Nephron progenitor cell (in vitro differentiated cells): ENCODE data around the gene CYTIP.

Experiments
- DNase-seq: peaks from one replicate; pipeline ENCODE4 v3.0.0; 2021
- H3K27ac Mint-ChIP-seq: 2 replicates; pipeline ENCODE4 v1.8.0; 2021; ENCODE audit warnings: mild to moderate bottlenecking, moderate library complexity, mixed read lengths
- H3K27me3 Mint-ChIP-seq: 2 replicates; pipeline ENCODE4 v1.8.0; 2021; ENCODE audit warnings: mild to moderate bottlenecking, low read depth, mixed read lengths; ENCODE audit not compliant: poor library complexity
- H3K36me3 Mint-ChIP-seq: 2 replicates; pipeline ENCODE4 v1.8.0; 2021; ENCODE audit warnings: low read depth, mixed read lengths
- H3K4me1 Mint-ChIP-seq: 2 replicates; pipeline ENCODE4 v1.8.0; 2021; ENCODE audit warnings: mixed read lengths
- H3K4me3 Mint-ChIP-seq: 2 replicates; pipeline ENCODE4 v1.8.0; 2021; ENCODE audit warnings: mild to moderate bottlenecking, moderate library complexity, mixed read lengths
- H3K9me3 Mint-ChIP-seq: 2 replicates; pipeline ENCODE4 v1.8.0; 2021; ENCODE audit warnings: mild to moderate bottlenecking, moderate library complexity, mixed read lengths
- TF ChIP-seq, protein P1 (sequence below): fragments of 200-600 bp; sonication (generic); IDR thresholded peaks from 2 replicates; pipeline ENCODE4 v1.5.0; 2021; ENCODE audit warnings: antibody characterized with exemption

Gene CYTIP

GRCh38 chr2:157443795-157444640, at the start of gene CYTIP:
TSS of gene CYTIP (minus strand) at chr2:157444089. CDS start at chr2:157444020, 69 bp downstream.
- TF ChIP-seq, protein P1, sequence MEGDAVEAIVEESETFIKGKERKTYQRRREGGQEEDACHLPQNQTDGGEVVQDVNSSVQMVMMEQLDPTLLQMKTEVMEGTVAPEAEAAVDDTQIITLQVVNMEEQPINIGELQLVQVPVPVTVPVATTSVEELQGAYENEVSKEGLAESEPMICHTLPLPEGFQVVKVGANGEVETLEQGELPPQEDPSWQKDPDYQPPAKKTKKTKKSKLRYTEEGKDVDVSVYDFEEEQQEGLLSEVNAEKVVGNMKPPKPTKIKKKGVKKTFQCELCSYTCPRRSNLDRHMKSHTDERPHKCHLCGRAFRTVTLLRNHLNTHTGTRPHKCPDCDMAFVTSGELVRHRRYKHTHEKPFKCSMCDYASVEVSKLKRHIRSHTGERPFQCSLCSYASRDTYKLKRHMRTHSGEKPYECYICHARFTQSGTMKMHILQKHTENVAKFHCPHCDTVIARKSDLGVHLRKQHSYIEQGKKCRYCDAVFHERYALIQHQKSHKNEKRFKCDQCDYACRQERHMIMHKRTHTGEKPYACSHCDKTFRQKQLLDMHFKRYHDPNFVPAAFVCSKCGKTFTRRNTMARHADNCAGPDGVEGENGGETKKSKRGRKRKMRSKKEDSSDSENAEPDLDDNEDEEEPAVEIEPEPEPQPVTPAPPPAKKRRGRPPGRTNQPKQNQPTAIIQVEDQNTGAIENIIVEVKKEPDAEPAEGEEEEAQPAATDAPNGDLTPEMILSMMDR: no peak
- Mint-ChIP-seq H3K4me1 (peaks cover 16% of the 10 kb centered on the region), H3K9me3 (no peaks in the 10 kb centered on the region), H3K36me3 (no peaks in the 10 kb centered on the region), H3K27me3 (no peaks in the 10 kb centered on the region), H3K27ac (no peak within 1 kb of the TSS), H3K4me3 (no peak within 1 kb of the TSS)
- no peak for DNase-seq

- peak; percentile 65 for DNase-seq
- no peaks in the 10 kb centered on the region for H3K9me3 Mint-ChIP-seq
- no peak overlapping the region for H3K27ac Mint-ChIP-seq
- H3K4me3 Mint-ChIP-seq: no peak overlapping the region
- no peaks in the 10 kb centered on the region for H3K27me3 Mint-ChIP-seq
- no peaks in the 10 kb centered on the region for H3K36me3 Mint-ChIP-seq
- TF ChIP-seq, protein P1: peak; percentile 73
- H3K4me1 Mint-ChIP-seq: peaks cover 10% of the 10 kb centered on the region
Observed at GRCh38 chr2:157492189-157492773, 48.4 kb upstream of the CYTIP start.

- Mint-ChIP-seq H3K27me3 (no peaks in the 10 kb centered on the region), H3K36me3 (no peaks in the 10 kb centered on the region), H3K27ac (no peak overlapping the region), H3K4me1 (peaks cover 28% of the 10 kb centered on the region), H3K9me3 (no peaks in the 10 kb centered on the region), H3K4me3 (no peak overlapping the region)
- TF ChIP-seq, protein P1: no peak
- DNase-seq: no peak
Observed at GRCh38 chr2:157489983-157490382, 46.1 kb upstream of the CYTIP start.

- H3K27ac Mint-ChIP-seq: no peak overlapping the region
- H3K9me3 Mint-ChIP-seq: no peaks in the 10 kb centered on the region
- no peak for DNase-seq
- H3K4me1 Mint-ChIP-seq: peaks cover 28% of the 10 kb centered on the region
- H3K4me3 Mint-ChIP-seq: no peak overlapping the region
- TF ChIP-seq, protein P1: no peak
- no peaks in the 10 kb centered on the region for H3K36me3 Mint-ChIP-seq
- no peaks in the 10 kb centered on the region for H3K27me3 Mint-ChIP-seq
Observed at GRCh38 chr2:157488877-157489276, 45.0 kb upstream of the CYTIP start.

GRCh38 chr2:157487747-157488146, 43.9 kb upstream of the CYTIP start:
- Mint-ChIP-seq H3K4me1 (peaks cover 28% of the 10 kb centered on the region), H3K27me3 (no peaks in the 10 kb centered on the region), H3K9me3 (no peaks in the 10 kb centered on the region), H3K4me3 (no peak overlapping the region), H3K27ac (no peak overlapping the region), H3K36me3 (no peaks in the 10 kb centered on the region)
- TF ChIP-seq, protein P1: no peak
- no peak for DNase-seq

DNA sequence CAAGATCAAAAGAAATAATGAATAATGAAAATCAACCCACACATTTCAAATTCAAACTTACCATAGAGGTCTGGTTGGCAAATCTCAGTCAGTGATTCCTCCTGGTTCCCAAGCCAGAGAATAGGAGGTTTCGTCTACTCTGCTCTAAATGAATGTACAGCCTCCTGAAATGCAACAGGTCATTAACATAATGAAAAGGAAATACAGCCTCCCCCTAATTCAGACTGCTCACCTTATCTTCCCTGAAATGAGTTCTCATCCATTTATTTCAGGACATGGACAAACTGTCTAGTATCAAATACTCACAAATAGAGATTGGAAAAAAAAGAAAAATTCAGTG, 43.4 kb upstream of the CYTIP start:
- TF ChIP-seq, protein P1: no peak
- no peaks in the 10 kb centered on the region for H3K9me3 Mint-ChIP-seq
- peaks cover 28% of the 10 kb centered on the region for H3K4me1 Mint-ChIP-seq
- H3K27me3 Mint-ChIP-seq: no peaks in the 10 kb centered on the region
- DNase-seq: no peak
- H3K4me3 Mint-ChIP-seq: no peak overlapping the region
- H3K27ac Mint-ChIP-seq: no peak overlapping the region
- H3K36me3 Mint-ChIP-seq: no peaks in the 10 kb centered on the region
